ENCODE measurements around the gene RPTN. TPM values are rescaled to one million over a fixed set of nuclear protein-coding genes. Genes with fewer than 3 reads are reported as not detected.

RPTN gene
- total RNA-seq, 1 experiment from 2014 or later, result not detected

DNA sequence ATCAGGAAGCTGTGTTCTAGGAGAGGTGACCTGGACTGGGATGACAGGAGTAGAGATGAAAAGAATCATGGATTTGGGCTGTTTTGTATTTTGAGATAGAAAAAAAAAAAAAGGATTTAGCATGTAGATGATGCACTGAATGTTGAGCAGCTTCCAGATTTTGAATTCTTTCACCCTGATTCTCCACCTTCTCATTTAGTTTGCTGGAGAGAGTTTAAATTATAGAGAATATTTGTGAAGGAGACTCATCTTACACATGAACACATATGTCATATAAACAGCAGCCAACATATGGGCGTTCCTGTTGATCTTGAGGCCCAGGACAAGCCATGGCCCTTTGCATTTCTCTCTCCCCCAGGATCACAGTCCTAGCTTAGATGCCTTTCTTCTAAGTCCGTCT is 7.4 kb downstream of the RPTN start:
- Histone ChIP-seq H3K36me3 (ENCODE audit: control insufficient read depth in 1 of 2, insufficient read depth in 2 of 2, low read length in 2 of 2) (no peaks in the 10 kb centered on the region), H3K27me3 (ENCODE audit: insufficient read depth, low read length) (no peaks in the 10 kb centered on the region), H4K20me1 (ENCODE audit: insufficient read depth) (no peaks in the 10 kb centered on the region), H3K9ac (ENCODE audit: low read length) (no peak overlapping the region), H2AFZ (ENCODE audit: low read depth, low read length, poor library complexity, severe bottlenecking) (no peak overlapping the region), H3K4me1 (ENCODE audit: control insufficient read depth in 1 of 2, insufficient read depth in 2 of 2, low read length in 2 of 2) (no peaks in the 10 kb centered on the region), H3K4me3 (replicated peaks in 1 of 2; ENCODE audit: low read depth in 1 of 2, low read length in 2 of 2) (no peak overlapping the region), H3K27ac (ENCODE audit: low read depth, low read length) (no peak overlapping the region), H3K9me3 (ENCODE audit: control insufficient read depth in 1 of 2, insufficient read depth in 1 of 2, low read depth in 1 of 2, low read length in 2 of 2) (peaks cover 5 to 9% of the 10 kb centered on the region in 2 experiments; a peak in 2 of 4 replicates), H3K9me2 (ENCODE audit: insufficient read depth) (no peaks in the 10 kb centered on the region), H3K79me2 (ENCODE audit: insufficient read depth, low read length) (no peaks in the 10 kb centered on the region), H3K4me2 (ENCODE audit: low read length) (no peak overlapping the region)
- POLR2A ChIA-PET, result no interaction called here
- intact Hi-C loops (cut with micrococcal nuclease), result no loop called here
- ATAC-seq (no peak), DNase-seq (ENCODE audit: low read depth, low spot score) (no peak)
- BruUV-seq (replicated peaks), result no TSS peak
- CTCF ChIA-PET, result interaction anchor here (1.5 to 3.0 kb wide), 2 partner anchors 31 to 307 kb away, joined by 3 to 11 read pairs; no protein-coding TSS in a partner anchor
- RAD21 ChIA-PET (ENCODE audit: low non-redundant PET in 1 of 2, low total read pairs in 2 of 2, uncharacterized antibody in 2 of 2, unreplicated experiment in 2 of 2), result no interaction called here
- TF ChIP-seq ZFX (IDR thresholded peaks at IDR 0.05) (no peak), SP1 (IDR thresholded peaks at IDR 0.05; ENCODE audit: low read depth) (no peak), FOSL1 (IDR thresholded peaks at IDR 0.05; ENCODE audit: low read depth) (no peak), POLR2A (IDR thresholded peaks at IDR 0.05; ENCODE audit: borderline replicate concordance, extremely low read depth, insufficient read depth, insufficient read length) (no peak), ELF1 (IDR thresholded peaks at IDR 0.05; ENCODE audit: borderline replicate concordance, low read depth) (no peak), SRF (IDR thresholded peaks at IDR 0.05; ENCODE audit: low read depth) (no peak), JUND (IDR thresholded peaks at IDR 0.05) (no peak)
- TF ChIP-seq, protein P1, sequence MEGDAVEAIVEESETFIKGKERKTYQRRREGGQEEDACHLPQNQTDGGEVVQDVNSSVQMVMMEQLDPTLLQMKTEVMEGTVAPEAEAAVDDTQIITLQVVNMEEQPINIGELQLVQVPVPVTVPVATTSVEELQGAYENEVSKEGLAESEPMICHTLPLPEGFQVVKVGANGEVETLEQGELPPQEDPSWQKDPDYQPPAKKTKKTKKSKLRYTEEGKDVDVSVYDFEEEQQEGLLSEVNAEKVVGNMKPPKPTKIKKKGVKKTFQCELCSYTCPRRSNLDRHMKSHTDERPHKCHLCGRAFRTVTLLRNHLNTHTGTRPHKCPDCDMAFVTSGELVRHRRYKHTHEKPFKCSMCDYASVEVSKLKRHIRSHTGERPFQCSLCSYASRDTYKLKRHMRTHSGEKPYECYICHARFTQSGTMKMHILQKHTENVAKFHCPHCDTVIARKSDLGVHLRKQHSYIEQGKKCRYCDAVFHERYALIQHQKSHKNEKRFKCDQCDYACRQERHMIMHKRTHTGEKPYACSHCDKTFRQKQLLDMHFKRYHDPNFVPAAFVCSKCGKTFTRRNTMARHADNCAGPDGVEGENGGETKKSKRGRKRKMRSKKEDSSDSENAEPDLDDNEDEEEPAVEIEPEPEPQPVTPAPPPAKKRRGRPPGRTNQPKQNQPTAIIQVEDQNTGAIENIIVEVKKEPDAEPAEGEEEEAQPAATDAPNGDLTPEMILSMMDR (IDR thresholded peaks at IDR 0.05 in 2 of 3, conservative IDR thresholded peaks at IDR 0.05 in 1 of 3; ENCODE audit: borderline replicate concordance in 1 of 3, insufficient read depth in 1 of 3, low read depth in 2 of 3, low read length in 2 of 3), result no peak
- TF ChIP-seq, protein P2, sequence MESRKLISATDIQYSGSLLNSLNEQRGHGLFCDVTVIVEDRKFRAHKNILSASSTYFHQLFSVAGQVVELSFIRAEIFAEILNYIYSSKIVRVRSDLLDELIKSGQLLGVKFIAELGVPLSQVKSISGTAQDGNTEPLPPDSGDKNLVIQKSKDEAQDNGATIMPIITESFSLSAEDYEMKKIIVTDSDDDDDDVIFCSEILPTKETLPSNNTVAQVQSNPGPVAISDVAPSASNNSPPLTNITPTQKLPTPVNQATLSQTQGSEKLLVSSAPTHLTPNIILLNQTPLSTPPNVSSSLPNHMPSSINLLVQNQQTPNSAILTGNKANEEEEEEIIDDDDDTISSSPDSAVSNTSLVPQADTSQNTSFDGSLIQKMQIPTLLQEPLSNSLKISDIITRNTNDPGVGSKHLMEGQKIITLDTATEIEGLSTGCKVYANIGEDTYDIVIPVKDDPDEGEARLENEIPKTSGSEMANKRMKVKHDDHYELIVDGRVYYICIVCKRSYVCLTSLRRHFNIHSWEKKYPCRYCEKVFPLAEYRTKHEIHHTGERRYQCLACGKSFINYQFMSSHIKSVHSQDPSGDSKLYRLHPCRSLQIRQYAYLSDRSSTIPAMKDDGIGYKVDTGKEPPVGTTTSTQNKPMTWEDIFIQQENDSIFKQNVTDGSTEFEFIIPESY (IDR thresholded peaks at IDR 0.05; ENCODE audit: extremely low read depth, insufficient replicate concordance, low read length), result no peak
